NCI-H2227 treated with DMSO at 0.1 percent for 48 hours (cell line): ENCODE data around the gene SNTN.

Source experiments
- DNase-seq: peaks from one replicate; lab custom pipeline; 2025; lab: John Stamatoyannopoulos, UW

The SNTN gene

DNA sequence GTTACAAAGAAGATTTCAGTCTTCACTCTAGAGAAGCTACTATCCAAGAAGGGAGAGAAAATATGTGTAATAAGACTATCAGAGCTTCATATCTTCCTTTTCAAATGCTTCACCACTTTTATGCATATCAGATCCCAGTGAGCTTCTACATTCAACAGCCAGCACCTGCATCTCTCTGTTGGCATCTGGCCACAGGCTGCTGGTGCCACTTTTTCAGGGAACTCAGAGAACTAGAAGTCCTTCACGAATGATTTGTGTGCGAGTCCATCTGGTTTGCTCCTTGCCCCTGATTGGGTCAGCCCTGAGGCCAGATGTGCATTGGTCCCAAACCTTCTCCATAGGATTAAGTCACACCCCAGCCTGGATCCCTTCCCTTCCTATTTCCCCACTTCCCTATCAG, 22.1 kb downstream of the SNTN start:
- DNase-seq: no peak

DNA sequence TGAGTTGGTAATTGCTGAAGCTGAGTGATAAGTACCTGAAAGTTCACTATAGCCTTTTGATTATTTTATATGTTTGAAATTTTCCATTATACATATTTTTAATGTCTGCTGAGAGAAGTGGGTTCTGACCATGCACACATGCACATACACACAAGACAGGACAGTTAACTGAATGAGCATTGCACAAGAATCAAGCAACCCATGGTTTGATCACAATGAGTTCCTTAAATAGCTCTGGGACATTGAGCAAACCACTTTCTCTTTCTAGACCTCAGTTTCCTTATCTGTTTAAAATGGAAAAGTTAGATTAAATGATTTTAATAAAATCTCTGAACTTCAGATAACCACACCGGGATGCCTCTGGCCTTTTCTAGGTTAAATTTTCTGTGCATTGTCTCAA, 26.7 kb downstream of the SNTN start:
- DNase-seq: no peak

DNA sequence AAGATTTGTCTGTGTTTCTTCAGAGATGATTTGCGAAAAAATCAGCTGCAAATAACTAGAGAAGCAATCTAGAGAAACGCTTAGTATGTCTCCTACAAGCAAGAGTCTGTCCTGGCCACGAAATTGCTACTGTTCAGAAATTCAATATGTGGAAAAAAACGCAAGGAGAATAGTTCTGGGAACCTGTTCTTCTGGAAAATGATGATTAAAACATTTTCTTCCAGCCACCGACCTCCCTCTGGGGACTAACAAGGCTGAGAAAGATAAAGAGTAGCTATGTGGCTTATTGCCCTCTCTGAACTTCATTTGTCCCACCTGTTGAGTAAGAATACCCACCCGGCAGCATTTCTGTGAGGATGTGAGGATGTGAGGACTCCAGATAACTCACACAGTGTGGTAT, 31.6 kb downstream of the SNTN start:
- no peak for DNase-seq

DNA sequence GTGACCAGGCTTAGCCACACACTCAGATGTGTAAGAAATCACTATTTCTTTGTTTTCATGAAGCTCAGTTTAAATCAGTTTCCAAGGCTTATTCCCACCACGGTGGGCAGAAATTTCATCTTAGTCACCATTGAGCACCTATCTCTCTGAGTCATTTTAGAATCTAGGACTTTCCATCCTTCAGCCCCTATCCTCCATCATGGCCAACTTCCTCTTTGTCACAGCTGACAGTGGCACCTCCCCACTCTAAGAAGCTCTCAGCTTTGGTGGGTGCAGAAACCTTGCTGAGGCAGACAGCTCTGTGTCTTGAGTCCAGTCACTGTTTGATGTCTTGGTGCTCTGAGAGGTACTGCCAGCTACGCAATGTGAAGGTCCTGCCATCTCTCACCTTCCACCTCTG, 32.9 kb downstream of the SNTN start:
- no peak for DNase-seq

DNA sequence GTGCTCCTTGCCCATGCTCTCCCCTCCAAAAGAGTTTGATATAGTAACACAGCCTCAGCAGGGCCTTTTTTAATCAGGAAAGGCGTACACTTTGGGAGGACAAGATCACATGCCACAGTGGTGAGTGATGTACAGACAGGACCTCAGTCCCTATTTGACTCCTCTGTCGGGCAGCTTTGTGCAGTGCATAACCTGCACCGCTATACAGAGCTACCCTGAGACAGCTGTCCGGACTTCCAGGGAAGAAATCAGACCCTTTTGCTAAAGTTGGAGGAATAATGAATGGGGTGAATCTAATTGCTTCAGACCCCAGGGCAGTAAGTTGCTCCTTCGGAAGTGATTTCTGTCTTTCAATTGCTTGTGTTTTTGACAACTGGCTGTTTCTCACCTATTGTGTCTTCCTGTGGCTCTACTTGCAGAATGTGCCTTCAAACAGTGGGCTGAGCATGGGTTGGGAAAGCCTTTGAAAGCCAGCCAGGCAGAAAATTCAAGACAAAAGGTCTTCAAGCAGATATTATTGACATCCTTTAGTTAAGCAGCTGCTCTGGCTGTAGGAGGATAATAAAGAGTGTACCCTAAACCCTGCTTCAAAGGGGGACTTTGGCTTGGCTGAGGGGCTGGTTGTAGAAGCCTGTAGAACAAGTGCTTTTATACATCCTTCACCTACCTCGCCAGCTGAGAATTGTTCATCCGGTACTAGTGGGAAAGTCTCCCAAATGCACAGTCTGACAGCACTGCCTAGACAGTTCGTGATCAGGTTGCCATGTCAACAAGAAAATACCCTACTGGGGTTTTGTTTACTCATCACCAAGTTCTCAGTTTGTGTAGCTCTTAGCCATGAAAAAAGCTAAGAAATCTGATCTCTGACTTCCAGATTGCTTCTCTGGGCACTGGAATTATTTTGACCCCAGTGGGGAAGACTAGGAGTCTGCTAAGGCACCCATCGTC, 35.1 kb downstream of the SNTN start:
- DNase-seq: peak; percentile 23

DNA sequence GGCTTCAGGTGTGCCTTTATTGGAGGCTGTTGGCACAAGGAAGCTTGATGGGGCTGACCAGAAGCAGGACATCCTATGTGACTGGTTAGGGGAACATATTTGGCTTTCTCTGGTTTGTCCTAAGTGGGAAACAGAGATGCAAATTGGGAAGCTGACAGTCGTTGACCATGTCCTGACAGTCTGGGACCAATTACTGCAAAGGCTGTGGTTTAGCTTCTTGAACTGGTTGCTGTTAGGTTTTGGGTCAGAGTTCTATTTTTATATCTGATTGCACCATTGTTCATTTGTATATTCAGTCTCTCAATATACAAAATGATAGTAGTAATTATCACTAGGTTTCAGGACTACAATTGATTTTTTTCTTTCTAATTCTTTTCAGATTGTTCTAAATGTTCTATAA, 36.8 kb downstream of the SNTN start:
- DNase-seq: no peak

DNA sequence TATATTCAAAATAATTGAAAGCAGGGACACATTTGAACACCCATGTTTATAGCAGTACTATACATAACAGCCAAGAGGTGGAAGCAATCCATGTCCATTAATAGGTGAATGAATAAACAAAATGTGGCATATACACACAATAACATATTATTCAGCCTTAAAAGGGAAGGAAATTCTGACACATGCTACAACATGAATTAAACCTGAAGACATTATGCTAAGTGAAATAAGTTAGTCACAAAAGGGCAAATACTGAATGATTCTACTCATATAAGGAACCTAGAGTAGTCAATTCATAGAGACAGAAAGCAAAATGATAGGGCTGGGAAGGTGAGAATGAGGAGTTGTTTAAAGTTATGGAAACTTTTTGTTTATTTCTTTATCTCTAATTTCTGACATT, 40.9 kb downstream of the SNTN start:
- no peak for DNase-seq

DNA sequence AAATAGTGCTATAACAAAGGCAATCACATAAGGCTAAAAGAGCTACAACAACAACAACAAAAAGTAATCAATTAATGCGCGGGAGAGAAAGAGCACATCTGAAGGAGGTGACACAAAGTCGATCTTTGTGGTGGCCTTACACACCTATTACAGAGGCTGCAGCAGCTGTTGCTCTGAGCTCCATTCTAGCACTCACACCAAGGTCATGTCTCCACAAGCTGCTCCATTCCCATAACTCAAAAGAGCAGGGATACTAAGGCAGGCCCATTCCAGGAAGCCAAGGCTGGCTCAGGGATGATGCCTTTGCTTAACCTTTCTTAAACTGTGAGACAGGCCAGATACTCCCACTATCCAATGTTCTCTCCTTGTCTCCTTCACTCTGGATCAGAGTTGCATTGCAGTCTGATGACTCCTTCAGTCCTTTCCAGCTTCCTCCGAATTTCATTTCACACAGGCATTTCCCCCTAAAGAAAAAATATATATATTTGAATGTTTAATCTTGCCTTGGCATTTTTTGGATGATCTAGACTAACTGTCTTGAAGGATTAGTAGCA, 52.7 kb downstream of the SNTN start:
- DNase-seq: no peak

DNA sequence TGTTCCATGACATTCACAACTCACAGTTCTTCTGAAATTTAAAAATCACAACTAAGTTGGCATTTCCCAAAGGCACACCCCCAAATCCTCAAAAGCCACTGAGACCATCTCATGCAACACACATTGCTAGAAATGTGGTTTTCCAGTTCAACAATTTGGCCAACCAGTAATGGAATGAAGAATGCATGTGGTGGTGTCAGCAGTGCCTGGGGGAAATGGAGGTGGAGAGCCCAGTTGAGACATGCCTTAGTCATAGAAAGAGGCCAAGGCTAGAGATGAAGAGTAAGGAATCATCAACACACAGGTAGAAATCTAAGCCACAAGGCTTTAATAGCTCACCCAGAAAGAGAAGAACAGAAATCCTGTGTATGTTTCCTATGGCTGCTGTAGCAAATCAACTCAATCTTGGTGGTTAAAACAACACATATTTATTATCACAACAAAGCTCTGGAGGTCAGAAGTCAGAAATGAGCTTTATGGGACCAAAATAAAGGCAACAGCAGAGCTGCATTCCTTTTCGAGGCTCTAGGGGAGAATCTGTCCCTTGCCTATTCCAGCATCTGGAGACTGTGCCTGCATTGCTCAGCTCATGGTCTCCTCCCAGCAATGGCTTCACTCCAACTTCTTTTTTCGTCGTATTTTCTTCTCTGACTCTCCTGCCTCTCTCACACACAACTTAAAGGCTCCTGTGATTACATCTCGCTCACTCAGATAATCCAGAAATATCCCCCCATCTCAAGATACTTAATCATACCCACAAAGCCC, 54.0 kb downstream of the SNTN start:
- DNase-seq: no peak

DNA sequence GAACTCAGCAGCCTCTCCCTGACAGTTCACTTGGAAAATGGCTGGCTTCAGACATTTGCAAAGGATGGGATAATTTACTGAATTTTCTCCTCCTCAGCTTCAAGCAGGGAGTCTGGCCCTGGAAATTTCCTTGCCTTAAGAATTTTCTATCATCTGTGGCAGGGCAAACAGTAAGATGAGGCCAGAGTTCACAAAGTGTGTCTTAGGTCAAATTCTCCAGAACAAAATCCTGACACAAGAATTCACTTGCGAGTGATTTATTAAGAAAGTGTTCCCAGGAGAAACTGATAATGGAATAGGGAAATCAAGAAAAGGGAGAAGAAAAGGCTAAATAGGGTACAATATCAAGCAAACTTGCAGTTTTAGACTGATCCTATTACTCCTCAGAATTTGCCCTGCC, 55.3 kb downstream of the SNTN start:
- DNase-seq: no peak

DNA sequence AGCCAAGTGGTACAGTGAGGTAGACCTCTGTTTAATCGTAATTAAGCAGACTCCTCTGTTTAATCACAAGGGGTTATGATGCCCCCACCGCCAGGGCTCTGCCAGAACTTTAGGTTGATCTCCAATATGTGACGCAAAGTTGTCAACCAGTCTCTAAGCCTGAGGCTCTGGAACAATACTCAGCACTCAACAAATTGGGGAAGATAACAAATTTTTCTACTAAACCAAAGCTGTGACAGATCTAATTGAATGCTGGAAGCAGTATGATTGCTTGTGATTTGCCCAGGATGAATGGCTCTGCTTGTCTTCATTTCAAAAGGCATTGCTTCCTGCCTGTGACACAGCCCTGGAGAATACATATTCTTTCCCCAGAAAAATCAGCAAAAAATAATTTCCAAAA, 57.1 kb downstream of the SNTN start:
- no peak for DNase-seq
